ENCODE results near the gene ELP5.
A peak's percentile ranks its signal among the peaks of the same experiment; 100 is the strongest.
"Not testable (repeated sequence)": the region's sequence is repeated elsewhere in the genome, so short reads cannot be mapped to it uniquely, and the experiment has no call there.

Gene ELP5

GRCh38 chr17:7236808-7237207 is 15.2 kb upstream of the ELP5 start:
- no peak for DNase-seq (ENCODE audit: low read depth, low spot score)

DNA sequence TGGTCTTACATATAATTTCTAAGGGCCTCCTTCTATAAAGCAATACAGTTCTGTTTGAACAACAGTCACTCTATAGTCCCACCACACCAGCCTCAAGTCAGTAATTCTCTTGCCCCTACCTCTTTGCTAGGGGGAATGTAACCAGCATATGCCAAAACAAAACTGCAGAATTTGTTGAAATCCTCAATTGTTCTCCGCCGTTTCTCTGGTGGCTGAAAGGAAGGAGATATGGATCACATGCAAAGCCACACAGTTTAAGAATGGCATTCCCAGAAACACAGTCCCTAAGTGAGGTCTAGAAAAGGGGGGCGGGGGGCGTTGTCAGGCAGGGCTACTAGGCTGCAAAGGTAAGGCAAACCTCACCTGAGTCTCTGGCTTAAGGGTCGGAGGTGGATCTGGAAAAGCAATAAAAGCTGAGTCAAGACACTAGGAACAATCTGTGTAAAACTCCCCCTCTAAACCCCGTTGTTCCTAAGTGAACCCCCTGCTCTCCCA is 14.7 kb upstream of the ELP5 start:
- DNase-seq (ENCODE audit: low read depth, low spot score) = no peak

DNA sequence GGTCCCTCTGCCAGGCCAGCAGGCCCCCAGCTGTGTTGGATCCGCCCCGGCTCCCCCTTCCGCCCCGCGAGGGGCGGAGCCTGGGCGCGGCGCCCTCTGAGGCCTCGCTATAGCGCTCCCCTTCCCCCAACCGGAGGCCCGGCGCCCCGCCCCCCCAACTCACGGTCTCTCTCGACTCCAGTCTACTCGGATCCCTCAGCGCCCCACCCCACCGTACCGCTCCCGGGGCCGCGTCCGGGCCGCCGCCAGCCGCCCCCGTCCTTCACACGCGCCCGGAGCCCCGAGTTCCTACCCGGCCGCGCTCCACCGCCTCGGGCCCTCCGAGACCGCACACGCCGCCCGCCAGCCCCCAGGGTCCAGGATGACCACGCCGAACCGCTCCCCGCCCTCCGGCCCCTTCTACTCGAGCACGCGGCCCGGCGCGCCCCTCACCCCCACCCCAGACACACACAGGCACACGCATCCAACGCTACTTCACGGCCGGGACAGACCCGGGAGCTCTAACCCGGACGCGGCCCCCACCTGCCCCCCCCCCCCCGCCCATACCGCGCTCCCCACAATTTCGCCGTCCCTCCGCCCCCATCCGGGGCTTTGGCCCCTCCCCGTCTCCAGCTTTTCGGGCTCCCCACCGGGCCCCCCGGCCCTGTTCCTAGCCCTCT is 14.1 kb upstream of the ELP5 start:
- DNase-seq (ENCODE audit: low read depth, low spot score) = no peak

DNA sequence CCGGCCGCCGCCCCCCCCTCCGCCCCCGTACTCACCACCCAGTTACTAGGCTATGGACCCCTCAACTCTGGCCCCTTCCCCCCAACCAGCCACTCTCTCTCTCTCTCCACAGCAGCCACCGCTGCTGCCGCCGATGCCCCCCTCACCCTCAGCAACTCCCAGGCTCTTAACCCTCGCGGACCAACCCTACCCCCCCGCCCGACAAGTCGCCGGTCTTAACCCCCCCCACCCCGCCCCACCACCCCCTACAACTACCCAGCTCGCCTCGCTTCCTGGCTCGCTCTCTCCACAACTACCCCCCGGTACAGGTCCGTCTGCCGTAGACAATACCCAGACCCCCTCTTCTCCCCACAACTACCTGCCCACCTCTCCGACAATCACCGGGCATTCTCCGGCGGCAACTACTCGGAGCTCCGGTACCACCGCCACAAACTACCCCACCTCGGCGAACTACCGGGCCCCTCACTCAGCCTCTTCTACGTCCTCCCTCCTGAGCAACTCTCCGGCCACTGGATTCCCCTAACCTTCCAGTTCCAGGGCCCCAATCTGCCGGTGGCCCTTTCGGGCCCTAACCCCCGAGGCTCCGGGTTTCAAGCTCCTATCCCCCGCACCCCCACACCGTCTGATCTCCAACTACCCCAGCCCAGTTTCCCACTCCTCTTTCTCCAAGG is 13.5 kb upstream of the ELP5 start:
- no peak for DNase-seq (ENCODE audit: low read depth, low spot score)

GRCh38 chr17:7239091-7240027 is 12.7 kb upstream of the ELP5 start, which contains the start of gene PHF23:
TSS of gene PHF23 (minus strand) at chr17:7239457. CDS start at chr17:7239279, 178 bp downstream.
- peak; percentile 98 for DNase-seq (ENCODE audit: low read depth, low spot score)

DNA sequence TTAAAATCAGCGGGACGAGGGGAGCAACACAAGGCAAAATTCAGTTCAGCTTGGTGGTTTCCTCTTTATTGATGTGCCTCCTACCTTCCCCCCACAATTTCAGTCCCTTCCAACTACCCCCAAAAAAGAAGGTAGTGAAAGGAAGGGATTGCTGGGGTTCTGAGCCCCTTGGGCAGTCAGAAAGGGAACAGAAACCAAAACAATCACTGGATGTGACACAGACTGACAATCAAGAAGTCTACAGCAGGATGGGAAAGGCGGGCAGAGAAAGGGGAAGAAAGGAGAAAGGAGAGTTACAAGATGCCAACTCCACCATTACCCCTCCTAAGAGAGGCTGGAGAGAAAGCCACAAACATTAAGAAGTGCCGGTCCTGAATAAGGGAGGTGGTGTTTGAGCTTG is 11.6 kb upstream of the ELP5 start:
- DNase-seq (ENCODE audit: low read depth, low spot score) = no peak

DNA sequence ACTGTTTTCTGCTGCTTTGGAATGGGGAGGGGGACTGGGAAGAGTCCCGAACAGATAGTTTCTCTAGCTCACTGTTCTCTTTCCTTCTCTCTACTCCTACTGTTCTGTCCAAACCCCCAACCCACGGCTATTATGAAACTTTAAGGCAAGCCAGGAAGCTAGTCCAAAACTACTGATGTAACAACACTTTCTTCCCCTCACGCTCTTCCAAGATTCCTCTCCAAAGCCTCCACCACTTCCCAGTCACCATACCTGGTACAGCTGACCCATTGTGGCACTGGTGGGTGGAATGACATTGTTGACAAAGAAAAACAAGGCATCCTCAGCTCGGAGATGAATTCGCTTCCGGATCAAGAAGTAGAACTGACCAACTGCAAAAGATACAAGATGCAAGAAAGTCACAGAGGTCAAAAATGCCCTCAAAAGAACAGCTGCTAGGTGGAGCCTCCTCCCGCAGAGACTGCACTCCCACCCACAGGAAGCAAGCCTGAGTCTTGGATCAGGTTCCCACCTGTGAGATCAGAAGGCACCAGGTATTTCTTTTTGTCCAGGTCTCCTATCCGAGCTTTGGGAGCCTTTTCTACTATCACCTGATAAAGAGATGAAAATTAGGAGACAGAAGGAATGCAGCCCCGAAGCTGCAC is 10.8 kb upstream of the ELP5 start:
- no peak for DNase-seq (ENCODE audit: low read depth, low spot score)

DNA sequence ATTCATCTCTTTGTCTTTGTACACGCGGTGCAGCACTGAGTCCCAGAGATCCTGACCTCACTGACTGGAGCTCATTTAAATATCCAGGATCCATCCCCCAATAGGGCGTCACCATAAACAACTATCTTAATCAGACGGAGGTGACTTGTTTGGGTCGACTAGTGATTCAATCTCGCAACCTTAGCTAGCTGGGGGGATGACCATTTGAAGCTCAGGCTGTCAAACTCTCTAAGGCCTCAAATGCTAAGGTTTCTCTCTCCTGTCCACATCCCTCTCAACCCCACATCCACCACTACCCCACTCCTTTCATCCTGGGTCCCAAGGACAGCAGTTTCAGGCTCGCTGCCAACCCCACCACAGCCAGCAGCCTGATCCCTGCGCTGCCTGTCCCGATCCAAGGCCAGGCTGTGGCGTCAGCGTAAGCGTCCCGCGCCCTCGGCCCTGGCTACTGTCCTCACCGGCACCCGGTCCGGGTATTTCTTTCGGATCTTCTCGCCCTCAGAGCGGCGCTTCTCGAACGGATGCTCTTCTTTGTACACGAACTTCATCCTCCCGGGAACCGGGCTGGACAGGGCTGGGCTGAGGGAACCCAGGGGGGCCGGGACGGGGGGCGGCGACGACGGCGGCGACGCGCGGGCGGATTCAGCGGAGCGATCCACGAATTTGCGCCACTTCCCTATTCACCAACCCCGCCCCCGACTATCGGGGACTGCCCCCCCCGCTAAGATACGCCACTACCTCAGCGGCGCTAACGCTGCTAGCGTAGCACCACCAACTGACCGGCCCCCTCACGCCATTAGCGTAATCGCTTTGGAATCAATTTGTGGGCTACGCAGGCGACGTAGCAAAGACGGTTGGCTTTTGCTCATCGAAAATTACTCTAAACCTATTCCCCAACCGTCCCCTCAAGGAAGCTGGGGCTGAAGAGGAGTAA is 10.0 kb upstream of the ELP5 start, which contains the start of gene GABARAP:
GABARAP (minus strand) TSS at position 667 of the 934 bp plus-strand sequence; CDS start at position 548, 119 bp downstream.
- peak; percentile 89 for DNase-seq (ENCODE audit: low read depth, low spot score)

DNA sequence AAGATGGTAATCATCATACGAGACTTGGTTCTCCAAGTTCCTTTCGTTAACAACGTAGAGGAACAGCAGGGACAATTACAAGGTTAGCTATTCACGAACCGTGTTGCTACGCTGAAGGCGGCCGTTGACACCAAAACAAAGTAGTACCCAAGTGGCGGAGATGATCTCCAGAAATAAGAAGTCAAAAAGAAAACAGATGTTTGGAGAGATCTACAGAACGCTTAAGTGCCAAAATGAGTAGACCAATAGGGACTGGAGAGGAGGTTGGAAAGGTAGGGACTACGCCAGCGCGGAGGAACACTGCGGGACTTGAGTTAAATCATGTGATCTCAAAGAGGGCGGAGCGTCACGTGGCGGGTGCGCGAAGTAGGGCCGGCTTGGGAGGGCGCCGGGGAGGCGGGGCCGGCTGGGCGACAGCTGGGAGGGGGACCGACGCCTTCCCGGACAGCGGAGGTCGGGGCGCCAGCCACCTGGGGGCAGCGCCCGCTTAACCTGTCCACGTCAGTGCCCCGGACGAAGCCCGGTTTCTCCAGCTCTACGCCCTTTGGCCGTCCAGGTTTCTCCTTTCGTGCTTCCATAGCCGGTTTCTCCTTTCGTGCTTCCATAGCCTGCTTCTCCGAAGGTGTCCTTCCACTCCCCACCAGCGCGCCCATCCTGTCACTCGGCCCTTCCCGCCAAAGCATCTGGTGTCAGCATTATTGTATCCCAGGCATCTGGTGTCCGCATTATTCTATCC is 9.1 kb upstream of the ELP5 start:
- DNase-seq (ENCODE audit: low read depth, low spot score) = peak; percentile 90

- DNase-seq (ENCODE audit: low read depth, low spot score) = no peak
Measured at GRCh38 chr17:7243453-7243729, 8.6 kb upstream of the ELP5 start.

GRCh38 chr17:7243838-7244237 is 8.2 kb upstream of the ELP5 start:
- not testable (repeated sequence) for DNase-seq (ENCODE audit: low read depth, low spot score)

GRCh38 chr17:7246779-7247178 is 5.2 kb upstream of the ELP5 start:
- no peak for DNase-seq (ENCODE audit: low read depth, low spot score)

DNA sequence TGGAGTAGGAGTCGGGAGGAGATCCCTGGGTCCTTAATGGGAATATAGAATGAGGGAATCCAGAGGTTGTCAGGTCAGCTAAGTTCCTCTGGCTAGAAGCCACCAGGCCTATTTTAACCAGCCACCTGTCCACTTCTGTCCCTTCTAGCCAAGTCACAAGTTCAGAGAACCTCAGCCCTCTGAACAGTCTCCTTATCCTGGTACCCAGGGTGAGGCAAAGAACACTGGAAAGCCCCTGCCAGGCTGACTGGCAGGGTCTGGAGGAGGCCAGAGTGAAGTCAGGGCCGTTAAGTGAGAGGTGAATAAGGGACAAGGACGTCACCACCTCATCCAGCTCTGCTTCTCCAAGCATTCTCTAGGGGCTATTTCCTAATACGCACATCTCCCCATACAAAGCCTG is 3.2 kb upstream of the ELP5 start:
- DNase-seq (ENCODE audit: low read depth, low spot score) = no peak

GRCh38 chr17:7249214-7249613 is 2.8 kb upstream of the ELP5 start:
- DNase-seq (ENCODE audit: low read depth, low spot score) = no peak

GRCh38 chr17:7249830-7250229 is 2.2 kb upstream of the ELP5 start:
- no peak for DNase-seq (ENCODE audit: low read depth, low spot score)

DNA sequence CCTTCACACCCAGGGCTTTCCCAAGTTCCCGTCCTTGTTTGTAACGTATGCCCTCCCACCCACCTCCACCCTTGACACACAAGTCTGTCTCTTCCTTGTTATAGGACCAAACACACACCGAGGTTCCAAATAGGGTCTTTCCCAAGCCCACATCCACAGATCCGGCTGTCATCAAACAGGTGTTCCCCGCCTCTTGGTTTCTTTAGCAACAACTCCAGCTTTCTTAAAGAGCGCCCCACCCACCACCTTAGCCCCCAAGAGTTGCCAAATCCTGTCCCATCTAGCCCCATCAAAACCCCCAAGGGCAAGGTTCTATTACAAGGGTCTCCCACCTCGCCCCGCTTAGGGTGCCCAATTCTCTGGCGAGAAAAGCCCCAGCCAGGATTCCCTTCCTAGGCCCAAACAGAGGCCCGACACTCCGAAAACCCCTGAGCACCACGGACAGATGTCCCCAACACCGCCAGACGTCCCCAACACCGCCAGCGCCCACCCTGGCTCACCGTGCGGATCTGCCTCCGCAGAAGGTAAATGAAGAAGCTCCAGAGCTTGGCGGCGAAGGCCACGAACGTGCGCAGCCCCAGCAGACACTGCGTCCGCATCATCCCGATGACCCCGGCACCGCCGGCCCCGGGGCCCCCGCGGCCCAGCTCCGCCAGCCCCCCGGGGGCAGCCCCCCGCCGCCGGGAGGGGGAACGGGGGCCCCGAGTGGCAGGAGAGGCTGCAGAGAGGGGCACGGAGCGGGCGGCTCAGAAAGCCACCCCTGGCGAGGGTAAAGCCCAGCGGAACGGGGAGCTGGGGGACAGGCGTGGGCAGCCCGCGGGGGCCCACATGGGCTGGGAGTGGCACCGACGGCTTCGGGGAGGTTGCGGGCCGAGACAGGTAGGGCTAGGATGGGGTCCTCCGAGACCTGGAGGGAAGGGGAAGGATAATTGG is 1.1 kb upstream of the ELP5 start:
- no peak for DNase-seq (ENCODE audit: low read depth, low spot score)

- no peak for DNase-seq (ENCODE audit: low read depth, low spot score)
Measured at GRCh38 chr17:7251661-7252175, 297 bp upstream of the ELP5 start, which contains the start of gene CTDNEP1. TSS of gene CTDNEP1 (minus strand) at chr17:7251734. CDS start at chr17:7251296, 438 bp downstream.

- DNase-seq (ENCODE audit: low read depth, low spot score) = no peak
Measured at GRCh38 chr17:7253082-7253481, 1.1 kb downstream of the ELP5 start.
